ENCODE measurements around the gene ABR.

The ABR gene

DNA sequence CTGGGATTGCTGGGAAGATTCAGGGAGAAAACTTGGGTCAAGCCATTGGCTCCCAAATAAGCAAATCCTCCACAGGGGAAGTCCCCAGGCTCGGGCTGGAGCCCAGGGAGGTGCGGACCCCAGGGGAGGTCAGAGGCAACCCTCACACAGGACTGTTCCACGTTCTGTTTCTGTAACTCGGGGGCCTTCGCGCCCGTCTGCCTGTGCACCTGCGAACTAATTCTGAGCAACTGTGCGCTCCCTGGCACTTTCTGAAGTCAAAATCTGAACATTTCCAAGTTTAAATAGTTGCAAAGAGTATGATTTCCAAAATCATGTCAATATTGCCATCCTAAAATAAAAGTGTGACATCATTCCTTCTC is 166.1 kb downstream of the ABR start:
- H3K27ac Mint-ChIP-seq = no peak overlapping the region
- H3K9me3 Mint-ChIP-seq (ENCODE audit: low read depth) = no peaks in the 10 kb centered on the region
- H3K4me1 Mint-ChIP-seq (ENCODE audit: low read depth) = no peaks in the 10 kb centered on the region
- H3K27me3 Mint-ChIP-seq = no peaks in the 10 kb centered on the region
- H3K4me3 Mint-ChIP-seq = no peak overlapping the region
- H3K36me3 Mint-ChIP-seq = no peaks in the 10 kb centered on the region

- no peak overlapping the region for H3K4me3 Mint-ChIP-seq
- no peaks in the 10 kb centered on the region for H3K27me3 Mint-ChIP-seq
- H3K27ac Mint-ChIP-seq = no peak overlapping the region
- no peaks in the 10 kb centered on the region for H3K9me3 Mint-ChIP-seq (ENCODE audit: low read depth)
- no peaks in the 10 kb centered on the region for H3K4me1 Mint-ChIP-seq (ENCODE audit: low read depth)
- H3K36me3 Mint-ChIP-seq = no peaks in the 10 kb centered on the region
These were observed 166.7 kb downstream of the ABR start for GRCh38 chr17:1012823-1013728.

DNA sequence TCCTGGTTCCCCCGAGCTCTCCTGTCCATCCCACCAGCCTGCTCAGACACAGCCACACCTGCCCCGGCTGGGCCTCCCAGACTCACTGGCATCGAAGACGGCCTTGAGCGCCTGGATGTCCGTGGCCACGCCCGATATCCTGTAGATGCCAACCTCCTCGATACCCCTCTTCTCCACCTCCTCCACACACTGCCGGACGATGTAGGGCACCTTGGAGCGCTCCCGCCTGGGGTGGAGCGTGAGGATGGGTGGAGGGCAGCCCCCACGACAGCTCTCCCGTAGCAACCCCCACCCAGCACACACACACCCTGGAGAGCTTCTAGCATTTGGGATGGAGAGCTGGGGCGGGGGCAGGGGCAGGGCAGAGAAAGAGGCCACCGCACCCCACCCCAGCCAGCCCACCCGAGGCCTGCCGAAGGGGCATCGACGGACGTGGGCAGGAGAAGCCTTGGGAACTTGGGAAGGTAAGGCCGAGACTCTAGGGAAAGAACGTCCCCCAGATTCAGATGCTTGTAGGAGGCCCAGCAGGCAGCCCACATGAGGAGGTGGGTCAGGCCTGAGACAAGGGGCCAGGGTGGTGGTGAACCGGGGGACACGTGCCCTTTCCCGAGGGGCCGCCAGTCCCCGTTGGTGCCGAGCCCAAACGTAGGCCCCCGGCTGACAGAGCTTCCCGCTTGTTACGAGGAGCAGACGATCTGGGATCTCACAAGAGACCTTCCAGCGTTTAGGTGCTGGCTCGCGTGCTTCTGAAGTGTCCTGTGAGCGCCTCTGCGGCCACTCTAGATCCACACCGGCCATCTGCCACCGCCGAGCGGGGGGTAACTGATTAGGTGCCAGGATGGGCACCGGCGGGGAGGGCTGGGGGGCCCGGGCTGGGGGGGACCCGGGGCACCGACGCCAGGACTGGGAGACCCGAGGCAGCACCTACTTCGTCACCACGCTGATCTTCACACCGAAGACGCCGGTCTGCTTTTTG is 167.7 kb downstream of the ABR start:
- H3K27ac Mint-ChIP-seq = no peak overlapping the region
- no peaks in the 10 kb centered on the region for H3K9me3 Mint-ChIP-seq (ENCODE audit: low read depth)
- H3K4me1 Mint-ChIP-seq (ENCODE audit: low read depth) = no peaks in the 10 kb centered on the region
- no peaks in the 10 kb centered on the region for H3K27me3 Mint-ChIP-seq
- no peaks in the 10 kb centered on the region for H3K36me3 Mint-ChIP-seq
- H3K4me3 Mint-ChIP-seq = no peak overlapping the region

GRCh38 chr17:1011138-1011537 is 168.6 kb downstream of the ABR start:
- Mint-ChIP-seq H3K4me1 (ENCODE audit: low read depth) (no peaks in the 10 kb centered on the region), H3K4me3 (no peak overlapping the region), H3K36me3 (no peaks in the 10 kb centered on the region), H3K27me3 (no peaks in the 10 kb centered on the region), H3K27ac (no peak overlapping the region), H3K9me3 (ENCODE audit: low read depth) (no peaks in the 10 kb centered on the region)

DNA sequence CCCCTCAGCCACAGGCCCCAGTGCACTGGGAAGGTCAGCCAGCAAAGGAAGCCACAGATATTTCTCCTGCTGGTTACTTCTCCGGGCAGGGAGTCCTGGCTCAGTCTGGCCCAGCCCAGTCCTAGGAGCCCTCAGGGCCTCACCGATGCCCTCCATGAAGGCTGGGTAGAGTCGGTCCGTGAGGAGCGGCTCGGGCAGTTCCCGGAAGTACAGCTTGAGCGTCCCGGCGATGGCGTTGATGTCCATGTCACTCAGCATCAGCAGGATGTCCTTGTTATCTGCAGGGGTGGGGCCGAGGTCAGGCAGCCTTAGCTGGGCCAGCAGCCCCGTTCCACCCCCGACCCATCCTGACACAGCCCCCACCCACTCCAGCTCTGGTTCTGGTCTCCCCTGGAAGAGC is 169.2 kb downstream of the ABR start:
- no peak overlapping the region for H3K27ac Mint-ChIP-seq
- peaks cover 4% of the 10 kb centered on the region for H3K4me1 Mint-ChIP-seq (ENCODE audit: low read depth)
- H3K9me3 Mint-ChIP-seq (ENCODE audit: low read depth) = no peaks in the 10 kb centered on the region
- H3K36me3 Mint-ChIP-seq = no peaks in the 10 kb centered on the region
- H3K4me3 Mint-ChIP-seq = no peak overlapping the region
- no peaks in the 10 kb centered on the region for H3K27me3 Mint-ChIP-seq

DNA sequence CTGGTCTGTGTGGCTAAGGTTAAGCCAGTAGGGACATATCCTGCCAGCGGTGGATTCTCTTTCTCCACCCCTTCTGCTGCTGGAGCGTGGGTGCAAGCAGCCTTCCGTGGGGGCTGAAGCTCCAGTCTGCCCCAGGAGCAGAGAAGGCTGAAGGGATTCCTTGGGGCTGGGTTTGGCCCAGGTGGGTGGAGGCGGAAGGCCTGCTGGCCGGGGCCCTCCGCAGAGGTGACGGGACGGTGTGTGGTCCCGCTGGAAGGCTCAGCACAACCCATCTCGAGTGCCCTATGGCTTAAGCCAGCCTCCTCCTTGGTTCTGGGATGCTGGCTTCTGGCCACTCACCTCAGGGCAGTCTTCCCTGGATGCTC is 169.7 kb downstream of the ABR start:
- Mint-ChIP-seq H3K36me3 (no peaks in the 10 kb centered on the region), H3K4me1 (ENCODE audit: low read depth) (peaks cover 9% of the 10 kb centered on the region), H3K9me3 (ENCODE audit: low read depth) (no peaks in the 10 kb centered on the region), H3K4me3 (no peak overlapping the region), H3K27me3 (no peaks in the 10 kb centered on the region), H3K27ac (no peak overlapping the region)

DNA sequence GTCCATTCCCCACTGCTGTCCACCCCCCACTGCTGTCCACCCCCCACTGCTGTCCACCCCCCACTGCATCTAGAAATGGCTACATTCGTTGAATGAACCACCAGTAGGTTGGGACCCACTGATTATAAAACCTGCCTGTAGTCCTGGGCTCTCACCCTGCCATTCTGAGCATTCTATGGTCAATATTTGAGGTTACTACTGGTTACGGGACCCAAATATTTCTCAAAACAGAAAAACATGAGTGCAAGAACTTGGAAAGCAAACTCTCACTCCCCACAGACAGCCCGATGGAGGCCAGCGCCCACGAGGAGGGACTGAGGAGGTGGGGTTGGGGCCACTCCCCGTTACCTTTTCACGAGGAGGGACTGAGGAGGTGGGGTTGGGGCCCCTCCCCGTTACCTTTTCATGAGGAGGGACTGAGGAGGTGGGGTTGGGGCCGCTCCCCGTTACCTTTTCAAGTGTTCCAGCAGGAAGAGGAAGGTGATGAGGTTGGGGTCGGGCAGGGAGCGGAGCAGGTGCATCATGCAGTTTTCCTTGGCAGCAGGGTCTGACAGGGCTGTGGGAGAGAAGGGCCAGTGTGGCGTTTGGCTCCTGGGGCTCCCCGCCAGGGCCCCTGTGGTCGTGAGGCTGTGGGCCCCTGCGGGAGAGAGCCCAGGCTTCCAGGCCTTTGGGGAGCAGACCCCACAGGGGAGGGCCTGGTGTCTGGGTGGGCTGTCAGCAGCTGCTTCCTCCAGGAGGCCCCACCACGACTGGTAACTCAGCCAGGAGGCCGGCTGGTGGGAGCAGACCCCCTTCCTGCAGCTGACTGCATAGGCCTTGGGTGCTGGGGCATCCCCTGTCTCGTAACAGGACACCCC is 170.3 kb downstream of the ABR start:
- peaks cover 11% of the 10 kb centered on the region for H3K4me1 Mint-ChIP-seq (ENCODE audit: low read depth)

GRCh38 chr17:1008008-1008761 is 171.6 kb downstream of the ABR start:
- peaks cover 11% of the 10 kb centered on the region for H3K4me1 Mint-ChIP-seq (ENCODE audit: low read depth)
- no peaks in the 10 kb centered on the region for H3K9me3 Mint-ChIP-seq (ENCODE audit: low read depth)
- no peaks in the 10 kb centered on the region for H3K36me3 Mint-ChIP-seq
- H3K27ac Mint-ChIP-seq = no peak overlapping the region
- H3K4me3 Mint-ChIP-seq = no peak overlapping the region
- H3K27me3 Mint-ChIP-seq = no peaks in the 10 kb centered on the region

More for the DNA sequence above, 170.3 kb downstream of the ABR start:
- Mint-ChIP-seq H3K4me3 (no peak overlapping the region), H3K27me3 (no peaks in the 10 kb centered on the region), H3K27ac (no peak overlapping the region), H3K36me3 (no peaks in the 10 kb centered on the region), H3K9me3 (ENCODE audit: low read depth) (no peaks in the 10 kb centered on the region)

- no peaks in the 10 kb centered on the region for H3K9me3 Mint-ChIP-seq (ENCODE audit: low read depth)
- no peak overlapping the region for H3K27ac Mint-ChIP-seq
- no peaks in the 10 kb centered on the region for H3K27me3 Mint-ChIP-seq
- no peak overlapping the region for H3K4me3 Mint-ChIP-seq
- peaks cover 11% of the 10 kb centered on the region for H3K4me1 Mint-ChIP-seq (ENCODE audit: low read depth)
- H3K36me3 Mint-ChIP-seq = no peaks in the 10 kb centered on the region
These were observed 172.3 kb downstream of the ABR start for GRCh38 chr17:1007310-1008007.

GRCh38 chr17:1006054-1006453 is 173.7 kb downstream of the ABR start:
- H3K9me3 Mint-ChIP-seq (ENCODE audit: low read depth) = no peaks in the 10 kb centered on the region
- H3K4me3 Mint-ChIP-seq = peak overlapping the region; percentile 56
- H3K27me3 Mint-ChIP-seq = no peaks in the 10 kb centered on the region
- peaks cover 11% of the 10 kb centered on the region for H3K4me1 Mint-ChIP-seq (ENCODE audit: low read depth)
- H3K36me3 Mint-ChIP-seq = peaks cover 3% of the 10 kb centered on the region
- H3K27ac Mint-ChIP-seq = no peak overlapping the region

GRCh38 chr17:1005361-1005946 is 174.3 kb downstream of the ABR start:
- Mint-ChIP-seq H3K9me3 (ENCODE audit: low read depth) (no peaks in the 10 kb centered on the region), H3K27me3 (no peaks in the 10 kb centered on the region), H3K27ac (peak overlapping the region; percentile 34), H3K4me3 (peak overlapping the region; percentile 56), H3K36me3 (peaks cover 3% of the 10 kb centered on the region), H3K4me1 (ENCODE audit: low read depth) (peaks cover 11% of the 10 kb centered on the region)

DNA sequence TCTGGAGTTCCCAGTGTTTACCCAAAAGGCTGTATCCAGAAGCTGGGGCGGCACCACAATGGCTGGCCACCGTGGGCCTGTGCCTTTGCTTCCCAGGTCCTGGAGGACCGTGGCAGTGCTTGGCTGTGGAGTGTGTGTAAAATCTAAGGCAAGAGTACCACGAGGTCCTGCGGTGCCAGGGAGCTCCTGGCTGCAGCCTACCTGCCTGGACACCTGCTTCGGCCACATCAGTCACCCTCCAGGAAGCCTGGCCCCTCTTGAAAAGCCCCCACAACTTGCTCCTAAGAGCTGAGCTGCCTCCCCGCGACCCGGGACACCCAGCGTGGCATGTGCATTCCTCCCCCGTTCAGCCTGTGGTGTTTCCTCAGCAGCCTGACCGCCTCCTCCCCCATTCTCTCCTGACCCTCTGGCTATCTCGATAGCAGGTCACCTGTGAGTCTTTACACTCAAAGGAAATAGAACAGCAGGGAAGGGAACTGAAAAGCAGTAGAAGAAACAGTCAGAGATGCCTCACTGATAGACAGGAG is 174.9 kb downstream of the ABR start:
- Mint-ChIP-seq H3K27ac (no peak overlapping the region), H3K9me3 (ENCODE audit: low read depth) (no peaks in the 10 kb centered on the region), H3K4me1 (ENCODE audit: low read depth) (peaks cover 11% of the 10 kb centered on the region), H3K27me3 (no peaks in the 10 kb centered on the region), H3K36me3 (peaks cover 3% of the 10 kb centered on the region), H3K4me3 (peak overlapping the region; percentile 56)

All from activated naive CD8-positive, alpha-beta T cell (primary cell).